H1 (cell line): ENCODE data around the gene CEND1. TPM values are rescaled to one million over a fixed set of nuclear protein-coding genes. Genes with fewer than 3 reads are reported as not detected.

Experiments used
- CTCF ChIA-PET: fragments of 300-600 bp; sonication (Branson Sonifier 250); formaldehyde crosslinking; loops from one replicate; lab custom pipeline; 2021; ENCODE audit not compliant: partially characterized antibody; lab: Charles Lee
- POLR2A ChIA-PET: fragments of 300-600 bp; sonication (Branson Sonifier 250); formaldehyde crosslinking; loops from one replicate; lab custom pipeline; 2021; ENCODE audit warnings: inconsistent platforms; ENCODE audit not compliant: partially characterized antibody; lab: Charles Lee
- DNase-seq, 2 experiments: peaks; one replicate each; pipeline versions ENCODE4 v3.0.0 to v3.0.0-alpha.2; 2010 to 2022; ENCODE audit warnings: low spot score in 2 of 2, low read depth in 1 of 2, mixed read lengths in 1 of 2
- FAIRE-seq: peaks from 2 replicates; lab custom pipeline; 2011; peaks lifted over from hg19 to GRCh38; lab: Jason Lieb, UNC
- H2AFZ ChIP-seq: 2 replicates; pipeline ENCODE4 v1.8.1; 2012; ENCODE audit warnings: low read length, inconsistent platforms
- H2AK5ac ChIP-seq: 2 replicates; pipeline ENCODE4 v1.6.1; 2013; ENCODE audit warnings: low read depth, low read length
- H2BK120ac ChIP-seq: replicated peaks from 2 replicates; pipeline ENCODE3; 2013; ENCODE audit warnings: low read depth, low read length, inconsistent platforms
- H2BK12ac ChIP-seq: 2 replicates; pipeline ENCODE4 v1.6.1; 2013; ENCODE audit warnings: low read depth, low read length
- H2BK15ac ChIP-seq: 2 replicates; pipeline ENCODE4 v1.6.1; 2013; ENCODE audit warnings: low read length
- H2BK20ac ChIP-seq: 2 replicates; pipeline ENCODE4 v1.6.1; 2013; ENCODE audit warnings: low read length
- H2BK5ac ChIP-seq: 2 replicates; pipeline ENCODE4 v1.6.1; 2013; ENCODE audit warnings: low read depth, low read length
- H3K14ac ChIP-seq: 2 replicates; pipeline ENCODE4 v1.6.1; 2013; ENCODE audit warnings: inconsistent platforms; ENCODE audit not compliant: insufficient read length
- H3K18ac ChIP-seq: 2 replicates; pipeline ENCODE4 v1.6.1; 2013; ENCODE audit warnings: low read length; ENCODE audit errors: extremely low read depth
- H3K23ac ChIP-seq: 2 replicates; pipeline ENCODE4 v1.6.1; 2013; ENCODE audit warnings: inconsistent platforms; ENCODE audit not compliant: insufficient read length
- H3K23me2 ChIP-seq: 2 replicates; pipeline ENCODE4 v1.6.1; 2013; ENCODE audit warnings: low read depth, low read length
- H3K27ac ChIP-seq: 2 replicates; pipeline ENCODE4 v1.6.1; 2011; ENCODE audit warnings: low read depth, low read length, inconsistent platforms
- H3K27me3 ChIP-seq, 4 experiments: replicated peaks in 1 of 4; 1 replicate in 1 of 4; 2 replicates in 3 of 4; pipeline versions ENCODE4 v1.6.1 to v1.8.1; 2011 to 2013; ENCODE audit warnings: low read length in 3 of 4, mild to moderate bottlenecking in 3 of 4, inconsistent platforms in 2 of 4, mixed read lengths in 2 of 4, moderate library complexity in 1 of 4; ENCODE audit not compliant: control insufficient read depth in 3 of 4, insufficient read depth in 3 of 4; ENCODE audit errors: extremely low read depth in 1 of 4
- H3K36me3 ChIP-seq, 4 experiments: 2 replicates each; pipeline versions ENCODE4 v1.6.1 to v1.8.1; 2011 to 2013; ENCODE audit warnings: mild to moderate bottlenecking in 4 of 4, low read length in 3 of 4, moderate library complexity in 2 of 4, control low read depth in 1 of 4, inconsistent platforms in 1 of 4; ENCODE audit not compliant: insufficient read depth in 4 of 4, control insufficient read depth in 2 of 4
- H3K4ac ChIP-seq: replicated peaks from 2 replicates; pipeline ENCODE3; 2013; ENCODE audit warnings: low read length, low read depth, mixed read lengths, inconsistent platforms; ENCODE audit not compliant: insufficient read length
- H3K4me1 ChIP-seq, 4 experiments: replicated peaks in 1 of 4; 1 replicate in 1 of 4; 2 replicates in 3 of 4; pipeline versions ENCODE4 v1.6.1 to v1.8.1; 2011 to 2013; ENCODE audit warnings: low read length in 3 of 4, inconsistent platforms in 2 of 4, mixed read lengths in 1 of 4; ENCODE audit not compliant: insufficient read depth in 4 of 4, control insufficient read depth in 3 of 4
- H3K4me2 ChIP-seq, 2 experiments: 2 replicates each; pipeline versions ENCODE4 v1.6.1 to v1.8.1; 2011 to 2013; ENCODE audit warnings: low read depth in 2 of 2, low read length in 2 of 2, control low read depth in 1 of 2, inconsistent platforms in 1 of 2, mild to moderate bottlenecking in 1 of 2; ENCODE audit not compliant: insufficient read depth in 1 of 2
- H3K4me3 ChIP-seq, 4 experiments: fragments of 200-600, 300-600 bp in 1 of 4; sonication (generic), shearing (Covaris generic), sonication (Bioruptor Twin) in 1 of 4; 2 replicates each; pipeline versions ENCODE4 v1.5.1 to v1.8.1; 2011 to 2016; ENCODE audit warnings: low read length in 4 of 4, low read depth in 3 of 4, control low read depth in 2 of 4, inconsistent platforms in 2 of 4, mild to moderate bottlenecking in 2 of 4, mixed read lengths in 1 of 4, moderate library complexity in 1 of 4; ENCODE audit not compliant: insufficient read depth in 2 of 4; ENCODE audit errors: extremely low read depth in 1 of 4
- H3K56ac ChIP-seq: replicated peaks from 2 replicates; pipeline ENCODE3; 2013; ENCODE audit warnings: low read depth, mild to moderate bottlenecking, mixed read lengths, low read length, inconsistent platforms; ENCODE audit not compliant: insufficient read length
- H3K79me1 ChIP-seq: 2 replicates; pipeline ENCODE4 v1.6.1; 2013; ENCODE audit warnings: low read depth, low read length, control low read depth
- H3K79me2 ChIP-seq, 2 experiments: 2 replicates each; pipeline versions ENCODE4 v1.6.1 to v1.8.1; 2012 to 2013; ENCODE audit warnings: low read length in 2 of 2, mild to moderate bottlenecking in 2 of 2, inconsistent platforms in 1 of 2; ENCODE audit not compliant: insufficient read depth in 2 of 2, control insufficient read depth in 1 of 2
- H3K9ac ChIP-seq, 4 experiments: replicated peaks in 1 of 4; 1 replicate in 1 of 4; 2 replicates in 3 of 4; pipeline versions ENCODE4 v1.6.1 to v1.8.1; 2011 to 2013; ENCODE audit warnings: low read depth in 3 of 4, low read length in 3 of 4, control low read depth in 2 of 4, mild to moderate bottlenecking in 2 of 4, moderate library complexity in 2 of 4, inconsistent platforms in 1 of 4; ENCODE audit errors: extremely low read depth in 1 of 4
- H3K9me3 ChIP-seq, 2 experiments: 2 replicates each; pipeline versions ENCODE4 v1.6.1 to v1.8.1; 2012 to 2013; ENCODE audit warnings: mild to moderate bottlenecking in 2 of 2, moderate library complexity in 2 of 2, control low read depth in 1 of 2, inconsistent platforms in 1 of 2, low read depth in 1 of 2, low read length in 1 of 2, mixed read lengths in 1 of 2; ENCODE audit not compliant: insufficient read depth in 2 of 2
- H4K20me1 ChIP-seq, 2 experiments: replicated peaks in 1 of 2; 2 replicates each; pipeline versions ENCODE3 to v1.8.1; 2011 to 2013; ENCODE audit warnings: inconsistent platforms in 2 of 2, low read length in 2 of 2, mild to moderate bottlenecking in 1 of 2; ENCODE audit not compliant: insufficient read depth in 2 of 2, control insufficient read depth in 1 of 2
- H4K5ac ChIP-seq: 2 replicates; pipeline ENCODE4 v1.6.1; 2013; ENCODE audit warnings: low read length, low read depth, mixed read lengths, inconsistent platforms; ENCODE audit not compliant: insufficient read length
- H4K8ac ChIP-seq: 2 replicates; pipeline ENCODE4 v1.8.0; 2013; ENCODE audit warnings: mild to moderate bottlenecking, moderate library complexity, low read length, inconsistent platforms; ENCODE audit not compliant: insufficient read depth; ENCODE audit errors: extremely low read depth
- H4K91ac ChIP-seq: replicated peaks from 2 replicates; pipeline ENCODE3; 2013; ENCODE audit warnings: low read length, mixed read lengths, inconsistent platforms; ENCODE audit not compliant: insufficient read length
- CREB1 ChIP-seq: IDR thresholded peaks from 2 replicates; pipeline ENCODE4 v1.6.1; 2012; ENCODE audit warnings: inconsistent platforms
- CTCF ChIP-seq, 3 experiments: IDR thresholded peaks; 1 replicate in 2 of 3; 2 replicates in 1 of 3; pipeline versions ENCODE4 v1.5.1 to v1.6.1; 2011; ENCODE audit warnings: low read length in 3 of 3, mild to moderate bottlenecking in 3 of 3, inconsistent platforms in 2 of 3, low read depth in 1 of 3, moderate library complexity in 1 of 3; ENCODE audit not compliant: insufficient read depth in 1 of 3; ENCODE audit errors: control extremely low read depth in 1 of 3
- MAFK ChIP-seq: IDR thresholded peaks from 2 replicates; pipeline ENCODE4 v1.6.1; 2012; ENCODE audit warnings: low read depth, mild to moderate bottlenecking, improper control_type of control experiment, low read length
- POLR2AphosphoS5 ChIP-seq: IDR thresholded peaks from 2 replicates; pipeline ENCODE4 v1.6.1; 2011; ENCODE audit warnings: low read depth, low read length
- SIX5 ChIP-seq: IDR thresholded peaks from 2 replicates; pipeline ENCODE4 v1.6.1; 2011; ENCODE audit warnings: mild to moderate bottlenecking, low read depth, low read length
- SP1 ChIP-seq: IDR thresholded peaks from 2 replicates; pipeline ENCODE4 v1.6.1; 2011; ENCODE audit warnings: low read depth, low read length
- WGBS, 2 experiments: shearing (Covaris generic) in 1 of 2; methylation state at CpG; one replicate each; pipeline versions ENCODE4 v1.1.6 to v1.1.7; 2013 to 2015; ENCODE audit warnings: low lambda C conversion rate in 2 of 2, mixed read lengths in 2 of 2, inconsistent platforms in 1 of 2, low coverage in 1 of 2, missing lambda C conversion rate in 1 of 2; ENCODE audit not compliant: insufficient replicate concordance in 2 of 2, insufficient coverage in 1 of 2, insufficient read length in 1 of 2; ENCODE audit errors: extremely low coverage in 1 of 2, missing lambda C conversion rate in 1 of 2; 5-methylcytosine and 5-hydroxymethylcytosine counted together
- polyA plus RNA-seq, 7 experiments: library from polyadenylated mRNA; depleted of rRNA in 3 of 7; stranded (reverse) in 5 of 7; unstranded in 2 of 7; fragments of >200 nt in 5 of 7; fragments of 200-250 nt in 2 of 7; gene quantifications; 1 replicate in 5 of 7; 2 replicates in 1 of 7; 4 replicates in 1 of 7; pipeline versions ENCODE4 v1.2.1 to v1.2.3, GENCODE V29; 2011 to 2013; ENCODE audit warnings: missing spikeins in 2 of 7, mixed read lengths in 2 of 7
- total RNA-seq: library from RNA; stranded (reverse); fragmentation: NEBNext Ultra II Directional; extraction: Animal tissue kit (Norgen Biotek cat#: 25700); gene quantifications from 2 replicates; pipeline ENCODE4 v1.2.1, GENCODE V29; 2021
- TF ChIP-seq, protein P1 (sequence below): IDR thresholded peaks from 2 replicates; pipeline ENCODE4 v1.6.1; 2011; ENCODE audit warnings: low read length, improper control_type of control experiment

CEND1 gene
- total and polyA plus RNA-seq, 2 of the 8 experiments (the other 6 are each of a cell fraction or from before 2014, with no cell fraction given): 0.82 to 5.0 TPM

GRCh38 chr11:763073-763463 is 26.8 kb downstream of the CEND1 start:
- peaks cover 32 to 68% (median 38%) of the 10 kb centered on the region in 4 experiments for H3K36me3 ChIP-seq

More at GRCh38 chr11:763073-763463, 26.8 kb downstream of the CEND1 start:
- POLR2A ChIA-PET: interaction anchor here (0.7 to 35.3 kb wide), 18 partner anchors 4 to 313 kb away, joined by 3 to 636 read pairs (median 4); partner anchors contain the start of genes CDHR5, CEND1, DEAF1 and GATD1
- TF ChIP-seq, protein P1, sequence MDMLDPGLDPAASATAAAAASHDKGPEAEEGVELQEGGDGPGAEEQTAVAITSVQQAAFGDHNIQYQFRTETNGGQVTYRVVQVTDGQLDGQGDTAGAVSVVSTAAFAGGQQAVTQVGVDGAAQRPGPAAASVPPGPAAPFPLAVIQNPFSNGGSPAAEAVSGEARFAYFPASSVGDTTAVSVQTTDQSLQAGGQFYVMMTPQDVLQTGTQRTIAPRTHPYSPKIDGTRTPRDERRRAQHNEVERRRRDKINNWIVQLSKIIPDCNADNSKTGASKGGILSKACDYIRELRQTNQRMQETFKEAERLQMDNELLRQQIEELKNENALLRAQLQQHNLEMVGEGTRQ: no peak
- TF ChIP-seq CREB1 (no peak), SP1 (no peak), CTCF (IDR thresholded peaks at IDR 0.05; ENCODE audit: control extremely low read depth in 1 of 3, insufficient read depth in 1 of 3, low read depth in 1 of 3, low read length in 3 of 3) (no peak), SIX5 (no peak), MAFK (no peak), POLR2AphosphoS5 (peak; percentile 21; the same call in 1 of the 2 replicates)
- TF ChIP-seq, all 59 proteins: peak for 1
- Histone ChIP-seq H3K9ac (no peak overlapping the region), H2BK20ac (no peak overlapping the region), H3K18ac (no peak overlapping the region), H3K27me3 (no peaks in the 10 kb centered on the region), H4K20me1 (peaks cover 13 to 35% of the 10 kb centered on the region in 2 experiments), H4K91ac (no peak overlapping the region), H3K4me3 (no peak overlapping the region), H2AFZ (no peak overlapping the region), H3K4ac (no peak overlapping the region), H2BK120ac (peak overlapping the region; percentile 33), H3K56ac (no peak overlapping the region), H2BK5ac (peak overlapping the region; percentile 85), H3K9me3 (no peaks in the 10 kb centered on the region), H3K14ac (no peak overlapping the region), H3K79me1 (peaks cover 7% of the 10 kb centered on the region; the same call in 1 of the 2 replicates), H3K27ac (peak overlapping the region; percentile 61; the same call in 1 of the 2 replicates), H4K8ac (no peak overlapping the region; the same call in 1 of the 2 replicates), H2AK5ac (no peak overlapping the region; the same call in 1 of the 2 replicates), H2BK12ac (no peak overlapping the region), H3K4me2 (peak overlapping the region in 1 of 2 experiments; percentile 11; a peak in 1 of 4 replicates), H3K4me1 (peaks cover 0 to 12% (median 7%) of the 10 kb centered on the region in 4 experiments; a peak in 6 of 7 replicates), H3K79me2 (no peaks in the 10 kb centered on the region), H4K5ac (no peak overlapping the region), H2BK15ac (no peak overlapping the region), H3K23me2 (no peaks in the 10 kb centered on the region), H3K23ac (no peak overlapping the region)
- CTCF ChIA-PET: interaction anchor here (0.6 to 26.9 kb wide), 17 partner anchors 9 to 199 kb away, joined by 3 to 395 read pairs (median 3); partner anchors contain the start of gene TALDO1
- FAIRE-seq (no peak), DNase-seq (no peak)
- 66% methylated on average over 4 of the region's 24 CpGs; no CpG with 5 or more reads in 1 of the 2 experiments for WGBS, 2 experiments
